ENCODE measurements around the gene NUAK1.

Gene NUAK1

DNA sequence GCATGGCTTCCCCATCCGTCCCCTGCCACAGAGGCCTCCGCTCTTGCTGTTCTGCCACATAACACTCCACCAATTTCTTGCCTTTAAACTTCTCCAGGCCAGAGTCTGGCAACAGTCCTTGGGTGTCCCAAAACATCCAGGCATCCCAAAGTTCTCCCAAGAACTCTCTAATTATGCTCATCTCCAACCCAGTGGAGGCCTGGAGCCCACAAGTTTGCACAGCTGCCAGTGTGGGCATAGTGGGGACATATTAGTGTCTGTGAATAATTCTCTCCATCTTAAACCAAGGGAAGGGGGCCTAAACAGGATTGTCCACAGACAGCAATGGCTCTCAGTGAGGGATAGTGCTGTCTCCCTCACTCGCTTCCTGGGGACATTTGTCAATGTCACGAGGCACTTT lies 124.8 kb downstream of the NUAK1 start:
- no peak overlapping the region for H3K9ac ChIP-seq (ENCODE audit: low read depth, low read length)
- peaks cover 6% of the 10 kb centered on the region for H3K9me3 ChIP-seq (ENCODE audit: control insufficient read depth, insufficient read depth, low read length)
- no peaks in the 10 kb centered on the region for H3K27me3 ChIP-seq (ENCODE audit: control insufficient read depth, insufficient read depth, low read length)
- H3K36me3 ChIP-seq (ENCODE audit: control insufficient read depth, insufficient read depth, low read length) = no peaks in the 10 kb centered on the region
- no peaks in the 10 kb centered on the region for H3K4me1 ChIP-seq (ENCODE audit: control insufficient read depth, insufficient read depth, low read length)
- H3K4me3 ChIP-seq (ENCODE audit: low read depth, low read length) = no peak overlapping the region

Measured in iPS-15b (cell line).